A172 (cell line): Measurements from ENCODE around the gene UQCR10. TPM values are rescaled to one million over a fixed set of nuclear protein-coding genes. Genes with fewer than 3 reads are reported as not detected.

Source experiments
- DNase-seq: peaks from one replicate; pipeline ENCODE4 v3.0.0-alpha.2; 2015; ENCODE audit warnings: low spot score
- total RNA-seq: library from RNA; depleted of rRNA; stranded (reverse); fragments of >200 nt; shearing (Covaris generic); gene quantifications from 2 replicates; pipeline ENCODE4 v1.2.3, GENCODE V29; 2014; rRNA removed

The UQCR10 gene
- total RNA-seq, 1 experiment from 2014 or later, result 63.4 TPM

GRCh38 chr22:29798318-29798717, 31.1 kb downstream of the UQCR10 start:
- DNase-seq, result no peak

GRCh38 chr22:29798801-29799200, 31.6 kb downstream of the UQCR10 start:
- DNase-seq, result no peak

DNA sequence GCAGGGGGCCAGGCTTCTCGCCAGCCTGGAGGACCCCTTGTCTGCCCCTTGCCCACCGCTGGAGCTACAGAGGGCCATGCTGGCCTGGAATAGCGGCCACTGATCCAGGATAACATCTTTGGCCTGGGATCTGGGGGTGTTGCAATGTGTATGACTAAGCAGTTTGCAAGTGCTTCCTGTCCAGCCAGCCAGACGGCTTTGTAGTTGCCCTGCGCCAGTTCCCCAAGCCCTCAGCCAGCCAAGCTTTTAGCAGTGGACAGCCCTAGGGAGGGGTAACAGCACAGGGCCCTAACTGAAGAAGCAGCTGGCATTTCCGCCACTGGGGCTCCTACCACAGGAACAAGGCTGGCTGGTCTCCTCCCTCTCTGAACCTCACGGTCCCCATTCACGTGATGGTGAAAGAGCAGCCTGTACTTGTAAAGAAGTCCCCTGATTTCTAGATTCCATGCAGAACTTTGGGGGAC, 32.1 kb downstream of the UQCR10 start:
- DNase-seq, result peak; percentile 88

DNA sequence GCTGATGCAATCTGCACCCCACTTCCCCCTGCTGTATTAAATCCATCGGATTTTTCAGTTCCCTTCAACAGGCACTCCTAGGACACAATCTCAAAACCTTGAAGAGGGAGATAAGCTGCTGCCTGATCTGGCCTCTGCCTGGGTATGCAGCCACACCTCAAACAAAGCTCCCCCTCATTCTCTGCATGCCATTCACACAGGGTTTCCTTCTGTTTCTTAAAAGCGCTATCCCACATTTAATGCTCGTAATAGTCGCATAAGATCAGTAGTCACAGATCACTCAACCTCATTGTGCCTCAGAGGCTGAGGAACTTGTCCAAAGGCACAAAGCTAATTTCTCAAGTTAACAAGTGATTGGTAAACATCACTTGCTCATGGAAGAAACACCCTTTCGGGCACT, 34.0 kb downstream of the UQCR10 start:
- no peak for DNase-seq

DNA sequence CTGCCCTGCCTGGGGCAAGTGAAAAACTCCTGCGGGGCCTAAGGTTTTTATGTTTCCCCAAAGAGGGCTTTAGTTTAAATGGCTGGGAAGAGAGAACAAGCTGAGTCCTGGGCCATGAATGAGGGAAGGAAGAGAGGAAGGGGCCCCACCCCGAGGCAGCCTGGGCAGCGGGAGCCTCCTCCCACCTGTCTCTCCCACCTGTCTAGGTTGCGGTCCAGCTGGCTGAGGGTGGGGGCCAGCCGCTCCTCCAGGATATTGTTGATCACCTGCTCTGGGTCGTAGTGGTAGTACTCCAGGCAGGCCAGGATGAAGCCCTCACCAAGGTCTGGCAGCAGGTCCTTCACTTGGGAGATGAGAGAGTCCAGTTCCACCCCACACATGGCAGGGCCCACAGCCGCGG, 34.6 kb downstream of the UQCR10 start:
- DNase-seq, result no peak

DNA sequence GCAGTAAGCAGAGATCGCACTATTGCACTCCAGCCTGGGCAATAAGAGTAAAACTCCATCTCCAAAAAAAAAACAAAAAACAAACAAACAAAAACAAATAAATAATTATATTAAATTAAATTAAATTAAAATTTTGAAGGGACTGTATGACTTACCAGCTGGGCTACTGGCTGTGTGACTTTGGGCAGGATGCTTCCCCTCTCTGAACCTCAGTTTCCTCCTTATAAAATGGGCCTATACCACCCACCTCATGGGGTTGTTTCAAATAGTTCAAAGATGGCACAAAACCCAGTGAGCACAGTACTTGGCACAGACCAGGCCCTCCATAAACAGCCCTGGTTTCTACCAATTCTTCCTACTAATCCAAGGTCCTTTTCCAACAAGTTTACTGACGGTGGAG, 36.0 kb downstream of the UQCR10 start:
- DNase-seq, result no peak

DNA sequence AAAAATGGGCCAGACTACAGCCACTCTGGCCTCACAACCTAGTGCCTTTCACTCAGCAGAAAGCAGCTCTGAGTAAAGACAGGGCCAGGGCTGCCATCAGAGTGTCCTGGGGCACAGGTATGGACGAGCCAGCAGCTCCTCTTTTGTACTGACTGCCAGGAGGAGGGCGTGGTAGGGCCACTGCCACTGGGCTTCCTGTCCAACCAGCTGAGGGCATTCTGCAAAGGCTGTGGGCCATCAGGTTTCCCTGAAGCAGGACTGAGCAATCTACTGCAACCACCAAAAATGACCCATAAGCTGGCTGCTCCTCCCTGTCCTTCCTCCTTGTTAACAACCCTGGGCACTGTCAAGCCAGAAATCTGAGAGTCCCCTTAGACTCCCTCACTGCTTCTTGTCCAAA, 37.8 kb downstream of the UQCR10 start:
- DNase-seq, result no peak

DNA sequence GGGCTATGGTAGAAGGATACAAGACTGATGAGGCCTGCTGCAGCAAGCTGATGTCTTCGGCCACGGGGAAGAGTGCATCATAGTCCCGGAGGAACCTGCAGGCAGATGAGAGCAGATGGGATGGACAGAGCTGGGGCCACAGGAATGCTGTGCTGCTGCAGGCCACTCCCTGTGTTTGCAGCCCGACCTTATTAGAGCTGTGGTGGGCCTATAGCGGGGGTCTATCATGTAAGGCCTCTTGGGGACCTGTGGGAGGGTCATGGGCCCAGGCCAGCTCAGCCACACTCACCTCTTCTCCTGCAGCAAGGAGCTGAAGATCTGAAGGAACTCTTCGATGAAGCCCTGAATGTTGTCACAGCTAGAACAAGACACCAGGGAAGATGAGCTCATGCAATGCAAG, 39.0 kb downstream of the UQCR10 start:
- no peak for DNase-seq

GRCh38 chr22:29810216-29810615, 43.0 kb downstream of the UQCR10 start:
- no peak for DNase-seq

DNA sequence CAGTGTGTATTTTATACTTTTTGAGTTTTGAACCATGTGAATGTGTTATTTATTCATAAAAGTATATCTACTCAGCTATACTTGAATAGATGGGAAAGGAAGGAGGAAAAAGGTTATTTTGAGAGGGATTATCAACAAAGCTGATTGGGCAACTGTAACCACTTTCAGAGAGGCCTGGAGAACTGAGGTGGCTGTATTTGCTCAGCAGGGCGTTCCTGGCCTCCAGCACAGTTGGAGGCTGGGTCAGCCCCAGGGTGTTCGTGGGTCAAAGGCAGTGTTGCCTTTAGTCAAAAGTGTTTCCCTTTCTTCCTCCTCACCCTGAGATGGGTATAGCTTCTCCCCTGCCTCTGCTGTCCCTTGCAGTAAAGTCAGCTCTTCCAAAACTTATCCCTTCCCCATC, 44.2 kb downstream of the UQCR10 start:
- no peak for DNase-seq

DNA sequence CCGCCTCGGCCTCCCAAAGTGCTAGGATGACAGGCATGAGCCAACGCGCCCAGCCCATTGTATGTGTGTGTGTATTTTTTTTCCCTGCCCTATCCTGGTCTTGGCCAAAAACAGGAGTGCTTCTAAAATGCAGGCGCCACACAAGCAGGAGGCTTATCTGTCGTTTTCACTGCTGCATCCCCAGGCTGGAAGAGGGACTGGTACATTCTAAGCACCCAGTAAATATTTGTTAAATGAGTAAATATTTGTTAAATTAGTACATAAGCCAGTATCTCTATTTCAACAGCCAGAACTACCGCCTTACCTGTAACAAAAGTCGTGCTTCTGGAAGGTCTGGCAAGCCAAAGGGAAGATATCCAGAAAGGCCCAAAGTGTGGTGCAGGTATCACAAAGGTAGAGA, 46.0 kb downstream of the UQCR10 start:
- no peak for DNase-seq

DNA sequence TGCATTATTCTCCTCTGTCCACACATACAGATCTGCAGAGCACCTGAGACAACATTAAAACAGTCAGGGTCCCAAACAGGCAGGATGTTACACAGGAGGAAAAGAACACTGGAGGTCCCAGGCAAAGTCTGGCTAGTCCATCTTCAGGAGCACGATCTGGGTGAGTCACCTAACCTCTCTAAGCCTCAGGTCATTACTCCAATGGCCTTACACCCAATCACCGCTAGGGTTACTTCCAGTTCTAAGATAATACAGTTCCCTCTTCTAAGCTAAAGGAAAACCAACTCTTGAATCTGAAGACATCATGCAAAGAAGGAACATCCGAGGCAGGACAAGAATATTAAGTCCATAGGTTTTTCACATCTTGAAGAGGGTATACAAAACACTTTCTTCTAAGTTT, 46.4 kb downstream of the UQCR10 start:
- peak; percentile 26 for DNase-seq

- DNase-seq, result no peak
Observed at GRCh38 chr22:29814003-29814402, 46.8 kb downstream of the UQCR10 start.

DNA sequence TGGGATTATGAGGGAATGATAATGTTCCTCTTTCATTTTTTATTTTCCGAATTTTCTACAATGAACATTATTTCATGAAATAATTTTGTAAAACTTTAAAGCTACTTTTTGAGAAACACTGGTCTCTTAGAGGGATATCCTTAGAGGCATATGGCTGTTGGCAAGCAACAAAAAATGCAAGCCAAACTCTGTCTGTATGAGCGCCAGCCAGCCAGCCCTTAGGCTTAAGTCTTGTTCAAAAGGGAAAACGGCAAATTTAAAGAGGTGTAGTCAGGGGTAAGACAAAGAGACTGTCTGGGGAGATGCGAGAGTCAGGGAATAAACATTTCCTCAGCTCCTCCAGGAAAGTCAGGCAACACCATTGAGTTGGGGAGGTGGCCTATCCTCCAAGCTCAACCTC, 48.4 kb downstream of the UQCR10 start:
- no peak for DNase-seq

GRCh38 chr22:29816128-29816527, 49.0 kb downstream of the UQCR10 start:
- DNase-seq, result no peak

DNA sequence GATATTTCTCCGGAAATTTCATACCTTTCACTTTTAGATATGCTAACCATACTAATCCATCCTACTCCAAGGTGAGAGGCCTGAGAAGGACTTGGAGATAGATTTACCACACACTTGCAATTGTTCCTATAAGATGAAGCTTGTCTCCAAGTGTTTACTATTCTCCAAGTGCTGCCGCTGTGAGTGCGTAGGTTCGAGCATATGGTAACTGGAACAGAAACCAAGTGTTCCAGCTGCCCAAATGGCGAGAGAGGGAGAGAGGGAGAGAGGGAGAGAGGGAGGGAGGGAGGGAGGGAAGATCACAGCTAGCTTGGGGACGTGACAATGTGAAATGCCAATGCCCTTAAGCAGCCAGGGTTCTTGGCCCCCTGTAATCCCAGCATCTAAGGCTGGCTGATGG, 49.4 kb downstream of the UQCR10 start:
- no peak for DNase-seq

- no peak for DNase-seq
Observed at GRCh38 chr22:29816980-29817379, 49.8 kb downstream of the UQCR10 start.

- no peak for DNase-seq
Observed at GRCh38 chr22:29817724-29818123, 50.6 kb downstream of the UQCR10 start.

DNA sequence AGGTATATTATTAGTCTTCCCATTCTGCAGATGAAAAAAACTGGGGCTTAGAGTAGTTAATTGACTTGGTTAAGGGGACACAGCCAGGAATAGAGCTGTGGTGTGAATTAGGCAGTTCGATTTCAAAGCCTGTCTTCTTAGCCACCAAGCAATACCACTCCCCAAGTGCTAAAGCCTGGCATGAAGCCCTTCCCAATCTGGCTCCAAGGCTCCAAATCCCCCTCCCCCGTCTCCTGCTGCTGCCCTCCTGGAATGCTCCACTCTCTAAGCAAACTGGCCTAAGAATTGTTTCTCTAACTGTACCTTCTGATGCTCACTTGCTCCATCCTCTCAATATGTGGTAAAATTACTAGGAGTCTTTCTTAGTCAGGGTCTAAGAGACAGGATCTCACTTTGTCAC, 52.3 kb downstream of the UQCR10 start:
- no peak for DNase-seq

Other genes with a start within 250 kb of the UQCR10 start
- 42.8 and 45.6 TPM in 2 replicates for gene THOC5, start 213.6 kb upstream of the UQCR10 start, total RNA-seq
- gene NIPSNAP1, start 186.3 kb upstream of the UQCR10 start, total RNA-seq, result 88.8 and 95.7 TPM in 2 replicates
- gene NF2, start 163.7 kb upstream of the UQCR10 start, total RNA-seq, result 3.7 and 5.3 TPM in 2 replicates
- 0.19 TPM in 2 replicates for gene CABP7, start 47.4 kb upstream of the UQCR10 start, total RNA-seq
- gene ZMAT5, start 362 bp upstream of the UQCR10 start, total RNA-seq, result 12.0 and 22.0 TPM in 2 replicates
- gene ASCC2, start 70.9 kb downstream of the UQCR10 start, total RNA-seq, result 15.4 and 16.7 TPM in 2 replicates
- 8.1 and 9.4 TPM in 2 replicates for gene MTMR3, start 115.8 kb downstream of the UQCR10 start, total RNA-seq